GM19463 (cell line): ENCODE measurements around the gene FAM163A.
"Not testable (repeated sequence)": the region's sequence is repeated elsewhere in the genome, so short reads cannot be mapped to it uniquely, and the experiment has no call there.

Experiments used
- ATAC-seq: cut with Tn5 transposase; IDR thresholded peaks from one replicate; pipeline ENCODE4 v1.9.1; 2021; ENCODE audit warnings: mild to moderate bottlenecking, moderate library complexity; ENCODE audit not compliant: unreplicated experiment

The FAM163A gene

GRCh38 chr1:179831852-179832699, 89.0 kb downstream of the FAM163A start:
- ATAC-seq, result no peak

- ATAC-seq, result not testable (repeated sequence)
Observed at GRCh38 chr1:179836686-179837445, 93.8 kb downstream of the FAM163A start.

- ATAC-seq, result no peak
Observed at GRCh38 chr1:179840107-179840506, 97.0 kb downstream of the FAM163A start.

- ATAC-seq, result no peak
Observed at GRCh38 chr1:179848233-179848632, 105.1 kb downstream of the FAM163A start.

- no peak for ATAC-seq
Observed at GRCh38 chr1:179853102-179853501, 110.0 kb downstream of the FAM163A start.

DNA sequence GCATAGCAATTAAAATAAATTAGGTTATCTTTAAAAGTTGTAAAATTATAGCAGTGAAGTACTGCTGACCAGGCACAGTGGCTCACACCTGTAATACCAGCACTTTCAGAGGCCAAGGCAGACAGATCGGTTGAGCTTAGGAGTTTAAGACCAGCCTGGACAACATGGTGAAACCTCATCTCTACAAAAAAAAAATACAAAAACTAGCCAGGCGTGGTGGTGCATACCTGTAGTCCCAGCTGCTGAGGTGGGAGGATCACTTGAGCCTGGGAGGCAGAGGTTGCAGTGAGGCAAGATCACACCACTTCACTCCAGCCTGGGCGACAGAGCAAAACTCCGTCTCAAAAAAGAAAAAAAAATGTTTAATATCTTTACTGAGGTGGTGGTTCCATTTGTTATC, 112.7 kb downstream of the FAM163A start:
- not testable (repeated sequence) for ATAC-seq

- ATAC-seq, result no peak
Observed at GRCh38 chr1:179856296-179856695, 113.2 kb downstream of the FAM163A start.

GRCh38 chr1:179857009-179857408, 113.9 kb downstream of the FAM163A start:
- ATAC-seq, result no peak

DNA sequence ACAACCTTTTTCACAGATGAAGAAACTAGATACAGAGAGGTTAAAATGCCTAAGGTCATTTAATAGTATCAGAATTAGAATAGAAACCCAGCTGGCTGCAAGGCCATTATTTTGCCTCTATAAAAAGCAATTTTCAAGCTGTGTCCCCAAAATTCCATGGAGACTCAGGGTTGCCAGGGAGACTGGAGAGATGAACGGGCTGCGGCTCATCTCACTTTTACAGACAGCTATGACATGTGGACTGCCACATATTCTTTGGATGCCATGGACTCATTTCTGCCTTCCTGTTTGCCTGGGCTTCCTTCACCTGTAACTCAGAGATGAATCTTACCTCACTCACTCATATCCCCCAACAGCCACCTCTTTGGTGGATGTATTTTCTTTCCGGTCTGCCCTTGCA, 117.6 kb downstream of the FAM163A start:
- ATAC-seq, result no peak

DNA sequence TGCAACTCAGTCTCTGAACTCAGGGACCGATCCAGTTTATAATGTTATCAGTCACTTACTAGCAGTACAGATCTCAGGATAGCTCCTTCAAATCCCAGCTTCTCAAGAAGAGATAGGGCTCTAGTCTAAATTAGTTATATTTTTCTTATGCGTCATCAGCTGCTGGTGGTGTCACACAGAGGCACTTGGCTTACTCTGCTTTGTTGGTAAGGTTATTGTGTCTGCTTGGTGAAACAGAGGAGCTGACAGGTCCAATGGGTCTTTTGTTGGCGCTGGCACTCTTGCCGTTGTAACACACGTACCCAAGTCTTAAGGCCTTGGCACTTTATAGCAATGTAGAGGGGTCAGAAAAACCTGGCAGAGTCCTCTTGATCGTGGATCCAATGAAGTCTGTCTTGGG, 122.3 kb downstream of the FAM163A start:
- ATAC-seq, result no peak
